OCI-LY3 (cell line): ENCODE results near the gene FHOD1.

Experiments used
- EZH2phosphoT487 ChIP-seq: fragments of 200-600 bp; shearing (Covaris generic); IDR thresholded peaks from 2 replicates; pipeline ENCODE4 v1.6.1; 2018; ENCODE audit warnings: antibody characterized with exemption, mixed run types, low read depth
- TF ChIP-seq, protein P1 (sequence below): fragments of 200-600, 300-600 bp; sonication (generic); IDR thresholded peaks from 2 replicates; pipeline ENCODE4 v1.5.1; 2014; ENCODE audit warnings: antibody characterized with exemption, low read length, low read depth

DNA sequence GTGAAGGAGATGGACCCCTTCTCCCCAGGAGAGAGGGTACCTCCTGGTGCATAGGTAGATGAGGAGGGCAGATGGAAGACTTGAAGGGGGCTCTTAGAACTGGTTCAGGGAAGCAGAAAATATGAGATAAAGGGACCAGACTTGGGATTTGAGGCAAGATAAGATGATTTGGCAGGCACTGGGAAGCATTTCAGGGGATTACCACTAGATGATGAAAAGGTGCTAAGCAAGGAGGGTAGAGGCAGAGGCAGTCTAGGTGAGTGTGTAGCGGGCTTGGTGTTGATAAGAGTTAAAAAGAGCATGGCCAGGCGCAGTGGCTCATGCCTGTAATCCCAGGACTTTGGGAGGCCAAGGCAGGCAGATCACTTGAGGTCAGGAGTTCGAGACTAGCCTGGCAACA is 15.9 kb upstream of the FHOD1 start:
- TF ChIP-seq, protein P1, sequence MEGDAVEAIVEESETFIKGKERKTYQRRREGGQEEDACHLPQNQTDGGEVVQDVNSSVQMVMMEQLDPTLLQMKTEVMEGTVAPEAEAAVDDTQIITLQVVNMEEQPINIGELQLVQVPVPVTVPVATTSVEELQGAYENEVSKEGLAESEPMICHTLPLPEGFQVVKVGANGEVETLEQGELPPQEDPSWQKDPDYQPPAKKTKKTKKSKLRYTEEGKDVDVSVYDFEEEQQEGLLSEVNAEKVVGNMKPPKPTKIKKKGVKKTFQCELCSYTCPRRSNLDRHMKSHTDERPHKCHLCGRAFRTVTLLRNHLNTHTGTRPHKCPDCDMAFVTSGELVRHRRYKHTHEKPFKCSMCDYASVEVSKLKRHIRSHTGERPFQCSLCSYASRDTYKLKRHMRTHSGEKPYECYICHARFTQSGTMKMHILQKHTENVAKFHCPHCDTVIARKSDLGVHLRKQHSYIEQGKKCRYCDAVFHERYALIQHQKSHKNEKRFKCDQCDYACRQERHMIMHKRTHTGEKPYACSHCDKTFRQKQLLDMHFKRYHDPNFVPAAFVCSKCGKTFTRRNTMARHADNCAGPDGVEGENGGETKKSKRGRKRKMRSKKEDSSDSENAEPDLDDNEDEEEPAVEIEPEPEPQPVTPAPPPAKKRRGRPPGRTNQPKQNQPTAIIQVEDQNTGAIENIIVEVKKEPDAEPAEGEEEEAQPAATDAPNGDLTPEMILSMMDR = no peak
- TF ChIP-seq EZH2phosphoT487 = no peak
